ENCODE measurements around the gene TNPO2.
"Not testable (repeated sequence)": the region's sequence is repeated elsewhere in the genome, so short reads cannot be mapped to it uniquely, and the experiment has no call there.

Gene TNPO2

DNA sequence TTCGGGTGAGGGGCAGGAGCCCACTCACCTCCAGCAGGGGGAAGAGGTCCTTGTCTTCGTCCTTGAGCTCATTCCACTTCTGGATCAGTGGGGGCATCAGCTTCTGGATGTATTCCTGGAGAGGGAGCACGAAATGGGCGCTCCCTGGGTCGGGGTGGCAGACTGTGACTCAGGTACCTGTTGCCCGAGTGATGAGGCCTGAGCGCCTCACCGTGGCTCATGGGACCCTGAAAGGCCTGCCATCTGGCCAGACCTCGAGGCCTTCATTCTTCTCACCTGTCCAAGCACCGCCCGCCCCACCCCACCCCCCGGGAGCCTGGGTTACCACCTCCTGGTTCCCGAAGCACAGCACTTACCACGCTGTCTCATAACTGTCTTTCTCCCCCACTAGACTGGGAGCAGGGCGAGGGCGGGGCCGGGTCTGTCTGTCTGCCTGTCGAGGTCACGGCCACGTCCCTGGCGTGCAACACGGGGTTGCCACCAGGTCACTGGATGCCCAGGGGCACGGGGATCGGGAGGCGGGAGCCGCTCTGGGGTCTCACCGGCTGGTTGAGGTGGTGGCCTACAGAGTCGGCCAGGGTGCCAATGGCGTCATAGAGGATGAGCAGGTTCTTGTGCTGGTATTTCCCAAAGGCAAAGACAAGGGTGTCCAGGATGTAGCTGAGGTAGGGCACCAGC, 17.9 kb downstream of the TNPO2 start:
- DNase-seq (ENCODE audit: low spot score): no peak

DNA sequence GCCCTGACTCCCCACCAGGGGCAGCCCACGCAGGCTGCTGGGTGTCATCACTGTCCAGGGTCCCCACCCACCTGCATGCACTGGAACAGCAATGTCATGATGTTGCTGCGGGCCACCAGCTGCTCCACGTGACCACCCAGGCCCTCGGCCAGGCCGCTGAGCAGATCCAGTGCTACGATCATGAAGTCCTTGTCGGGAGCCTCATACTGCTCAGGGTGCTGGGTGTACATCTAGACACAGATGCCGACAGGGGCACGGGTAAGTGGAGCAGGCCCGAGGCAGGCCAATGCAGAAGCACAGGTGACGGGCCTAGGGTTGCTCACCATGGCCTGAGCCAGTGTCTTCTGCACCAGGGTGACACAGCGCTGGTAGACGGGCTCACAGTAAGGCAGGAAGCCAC, 18.6 kb downstream of the TNPO2 start:
- DNase-seq (ENCODE audit: low spot score): no peak

DNA sequence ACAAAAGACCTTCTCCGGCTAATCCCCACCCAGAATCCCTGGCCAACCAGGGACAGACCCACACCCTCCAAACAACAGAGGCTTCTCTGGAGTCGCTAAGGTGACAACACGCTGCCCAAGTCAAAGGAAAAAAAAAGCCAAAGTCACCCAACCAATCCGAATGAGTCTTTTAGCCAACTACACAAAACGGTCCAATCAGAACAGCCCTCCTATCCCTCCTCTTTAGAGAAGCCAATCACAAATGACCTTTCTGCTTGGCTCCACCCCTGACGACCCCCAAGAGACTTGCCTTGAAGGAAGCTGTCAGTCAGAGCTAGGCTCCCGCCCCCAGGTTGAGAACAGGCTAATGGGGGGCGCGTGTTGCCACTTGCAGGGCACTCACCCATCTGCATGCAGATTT, 20.7 kb downstream of the TNPO2 start:
- no peak for DNase-seq (ENCODE audit: low spot score)

DNA sequence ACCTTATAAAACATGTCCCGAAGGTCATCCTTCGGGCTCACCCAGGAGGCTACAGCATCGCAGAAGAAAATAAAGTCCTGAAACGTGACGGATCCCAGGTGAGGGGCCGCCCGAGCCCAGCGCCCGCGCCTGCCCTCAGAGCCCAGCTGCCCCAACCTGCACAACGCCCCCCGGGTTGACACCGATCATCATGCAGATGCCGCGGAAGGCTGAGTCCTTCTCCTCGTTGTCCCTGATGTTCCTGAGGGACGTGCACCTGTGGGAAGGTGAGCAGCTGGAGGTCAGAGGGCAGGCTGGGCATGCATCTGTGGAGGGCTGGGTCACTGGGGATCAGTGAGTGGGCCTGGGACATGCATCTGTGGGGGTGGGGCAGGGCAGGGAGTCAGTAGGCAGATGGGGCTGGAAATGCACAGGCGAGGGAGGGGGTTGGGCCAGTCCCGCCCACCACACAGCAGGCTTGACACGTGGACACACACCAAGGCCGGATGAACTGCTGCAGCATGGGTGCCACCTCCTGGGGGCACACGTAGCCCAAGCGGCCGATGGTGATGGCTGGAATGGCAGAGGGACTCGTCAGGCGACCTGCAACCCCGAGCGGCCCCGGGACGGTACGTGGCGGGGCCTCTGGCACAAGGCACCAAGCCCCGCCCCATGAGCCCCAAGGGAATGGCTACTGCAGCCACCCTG, 22.0 kb downstream of the TNPO2 start:
- DNase-seq (ENCODE audit: low spot score): no peak

DNA sequence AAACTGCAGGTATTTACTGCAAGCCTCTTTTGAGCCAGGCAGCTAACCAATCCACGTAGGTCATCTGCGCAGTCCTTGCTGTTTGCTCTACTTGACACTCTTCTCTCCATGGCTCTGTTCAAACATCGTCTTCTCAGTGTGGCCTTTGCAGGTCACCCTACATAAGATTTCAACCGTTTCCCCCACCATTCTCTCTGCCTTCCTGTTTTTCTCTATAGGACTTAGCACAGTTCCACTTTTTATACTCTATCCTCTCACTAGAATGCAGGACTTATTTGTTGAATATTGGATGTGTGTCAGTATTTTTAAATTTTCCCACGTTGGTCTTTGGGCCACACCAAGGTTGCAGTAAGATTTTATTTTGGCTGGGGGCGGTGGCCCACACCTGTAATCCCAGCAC, 25.6 kb downstream of the TNPO2 start:
- DNase-seq (ENCODE audit: low spot score): no peak

DNA sequence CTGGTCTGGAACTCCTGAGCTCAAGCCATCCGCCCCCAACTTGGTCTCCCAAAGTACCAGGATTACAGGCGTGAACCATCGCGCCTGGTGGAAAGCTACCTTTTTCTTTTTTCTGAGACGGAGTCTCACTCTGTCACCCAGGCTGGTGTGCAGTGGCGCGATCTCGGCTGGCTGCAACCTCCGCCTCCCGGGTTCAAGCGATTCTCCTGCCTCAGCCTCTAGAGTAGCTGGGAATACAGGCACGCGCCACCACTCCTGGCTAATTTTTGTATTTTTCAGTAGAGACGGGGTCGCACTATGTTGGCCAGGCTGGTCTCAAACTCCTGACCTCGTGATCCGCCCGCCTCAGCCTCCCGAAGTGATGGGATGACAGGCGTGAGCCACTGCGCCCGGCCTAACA, 26.3 kb downstream of the TNPO2 start:
- DNase-seq (ENCODE audit: low spot score): not testable (repeated sequence)

DNA sequence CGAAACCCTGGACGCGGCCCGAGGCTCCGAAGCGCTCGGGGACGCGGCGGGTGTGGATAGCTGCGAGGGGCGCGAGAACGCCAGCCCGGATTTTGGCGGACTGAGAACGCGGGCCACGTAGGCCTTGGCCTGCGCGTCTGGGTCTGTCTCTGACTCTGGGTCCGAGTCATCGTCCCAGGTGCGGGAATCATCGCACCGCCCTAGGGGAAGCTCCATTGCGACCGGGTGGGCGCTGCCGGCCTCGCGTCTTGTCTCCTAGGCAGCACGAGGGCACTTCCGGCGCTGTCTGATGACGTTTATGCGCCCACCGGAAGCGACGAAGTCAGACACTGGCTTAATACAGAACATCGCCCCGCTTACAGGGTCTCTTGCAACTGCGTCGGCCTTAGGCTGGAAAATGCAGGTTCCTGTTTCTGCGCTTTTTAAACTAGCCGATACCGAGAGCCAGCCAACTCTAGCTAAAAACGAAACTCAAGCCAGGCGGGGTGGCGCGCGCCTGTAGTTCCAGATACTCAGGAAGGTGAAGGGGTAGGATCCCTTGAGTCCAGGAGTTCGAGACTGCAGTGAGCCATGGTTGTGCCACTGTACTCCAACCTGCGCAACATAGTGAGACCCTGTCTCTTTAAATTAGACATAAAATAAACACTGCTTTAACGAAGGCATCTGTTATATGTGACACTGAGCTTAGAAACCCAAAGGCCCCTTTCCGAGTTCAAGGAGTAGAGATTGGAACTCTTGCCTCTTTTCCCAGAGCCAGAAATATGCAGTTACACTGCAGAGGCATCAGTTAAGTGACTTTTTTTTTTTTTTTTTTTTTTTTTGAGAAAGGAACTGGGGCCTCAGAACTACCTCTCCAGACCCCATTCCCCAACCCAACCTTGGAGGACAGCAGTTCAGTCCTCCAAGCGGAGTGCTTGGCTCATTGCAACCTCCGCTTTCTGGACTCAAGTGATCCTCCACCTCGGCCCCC, 27.1 kb downstream of the TNPO2 start, which contains the start of gene FBXW9:
Gene FBXW9, minus strand, starts transcription at position 266 of the 970 bp plus-strand sequence. Its CDS starts 50 bp downstream, at position 216.
- peak; percentile 96 for DNase-seq (ENCODE audit: low spot score)

DNA sequence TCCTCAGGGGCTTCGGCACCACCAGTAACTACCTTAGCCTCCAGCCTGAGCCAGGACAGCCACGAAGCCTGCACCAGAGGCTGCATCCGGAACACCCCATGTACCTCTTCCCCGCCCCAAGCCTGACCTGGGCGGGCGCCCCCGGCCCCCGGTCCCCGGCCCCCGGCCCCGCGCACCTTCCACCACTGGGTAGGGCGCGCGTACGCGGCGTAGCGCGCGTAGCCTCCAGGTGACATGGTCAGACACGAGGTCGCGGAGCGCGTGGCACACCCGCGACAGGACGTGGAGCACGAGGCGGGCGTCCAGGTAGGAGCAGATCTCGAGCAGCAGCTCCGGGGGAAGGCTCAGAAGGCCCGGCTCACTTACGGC, 27.8 kb downstream of the TNPO2 start:
- no peak for DNase-seq (ENCODE audit: low spot score)

DNA sequence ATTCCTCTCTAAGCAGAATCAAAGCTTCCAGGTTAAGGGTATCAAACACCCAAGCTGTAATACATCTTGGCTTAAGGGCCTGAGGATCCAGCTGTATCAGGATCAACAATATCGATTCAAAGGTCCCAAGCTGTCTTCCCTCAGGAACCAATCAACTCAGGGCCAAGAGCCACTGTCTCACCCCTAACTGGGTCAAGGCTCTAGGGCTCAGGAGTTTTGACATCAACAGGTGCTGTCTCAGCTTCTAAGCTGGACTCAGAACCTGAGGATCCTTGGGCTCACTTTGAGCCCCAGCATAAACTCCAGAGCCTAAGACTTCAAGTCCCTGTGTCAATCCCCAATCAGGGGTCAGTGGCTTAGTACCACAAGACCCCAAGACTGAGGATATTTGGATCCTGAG, 28.2 kb downstream of the TNPO2 start:
- DNase-seq (ENCODE audit: low spot score): no peak

DNA sequence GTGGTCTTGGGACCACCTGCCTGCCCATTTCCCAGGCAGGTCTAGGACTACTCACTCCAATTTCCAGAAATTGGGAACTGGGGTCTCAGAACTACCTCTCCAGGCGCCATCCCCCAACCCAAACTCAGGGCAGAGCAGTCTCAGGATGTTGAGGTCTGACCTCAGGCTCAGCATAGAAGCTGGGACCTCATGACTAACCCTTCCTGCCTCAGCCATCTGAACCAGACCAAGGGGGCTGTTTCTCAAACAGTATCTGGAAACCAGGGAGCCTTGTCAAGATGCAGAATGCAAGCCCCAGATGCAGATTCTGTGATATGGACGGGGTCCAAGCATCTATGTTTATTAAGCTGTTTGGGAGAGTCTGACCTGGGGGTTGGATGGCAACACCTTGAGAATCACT, 28.6 kb downstream of the TNPO2 start:
- DNase-seq (ENCODE audit: low spot score): no peak

DNA sequence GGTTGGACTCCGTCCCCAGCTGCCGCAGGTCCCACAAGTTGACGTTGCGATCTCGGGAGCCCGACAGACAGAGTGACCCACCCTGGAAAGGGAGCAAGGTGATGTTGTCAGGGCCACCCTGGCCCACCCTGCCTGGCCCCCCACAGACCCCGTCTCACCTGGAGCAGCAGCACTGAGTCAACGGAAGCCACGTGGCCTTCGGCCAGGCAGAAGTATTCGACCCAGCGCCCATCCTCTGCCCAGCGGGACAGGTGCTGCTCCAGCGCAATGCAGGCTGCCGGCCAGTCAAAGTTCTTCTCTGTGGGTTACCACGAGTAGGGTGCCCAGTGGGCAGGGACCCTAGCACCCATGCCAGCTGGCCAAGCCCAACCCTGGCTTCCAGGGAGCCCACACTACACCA, 29.1 kb downstream of the TNPO2 start:
- DNase-seq (ENCODE audit: low spot score): no peak

DNA sequence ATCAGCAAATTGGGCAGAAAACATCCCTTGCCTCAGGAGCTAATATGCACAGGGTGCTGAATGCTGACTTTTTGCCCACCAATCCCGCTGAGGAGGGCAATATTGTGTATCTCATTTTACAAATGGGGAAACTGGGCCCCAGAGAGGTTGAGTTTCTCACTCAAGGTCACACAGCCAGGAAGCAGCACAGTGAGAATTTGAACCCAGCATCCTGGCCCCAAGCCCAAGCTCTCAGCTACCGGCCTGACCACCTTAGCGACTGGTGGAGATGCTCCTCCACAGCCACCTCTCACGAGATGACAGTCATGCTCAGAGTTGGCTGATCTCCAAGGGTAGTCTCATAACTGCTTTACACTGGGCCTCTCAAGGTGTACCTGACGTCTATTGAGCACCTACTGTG, 30.8 kb downstream of the TNPO2 start:
- no peak for DNase-seq (ENCODE audit: low spot score)

DNA sequence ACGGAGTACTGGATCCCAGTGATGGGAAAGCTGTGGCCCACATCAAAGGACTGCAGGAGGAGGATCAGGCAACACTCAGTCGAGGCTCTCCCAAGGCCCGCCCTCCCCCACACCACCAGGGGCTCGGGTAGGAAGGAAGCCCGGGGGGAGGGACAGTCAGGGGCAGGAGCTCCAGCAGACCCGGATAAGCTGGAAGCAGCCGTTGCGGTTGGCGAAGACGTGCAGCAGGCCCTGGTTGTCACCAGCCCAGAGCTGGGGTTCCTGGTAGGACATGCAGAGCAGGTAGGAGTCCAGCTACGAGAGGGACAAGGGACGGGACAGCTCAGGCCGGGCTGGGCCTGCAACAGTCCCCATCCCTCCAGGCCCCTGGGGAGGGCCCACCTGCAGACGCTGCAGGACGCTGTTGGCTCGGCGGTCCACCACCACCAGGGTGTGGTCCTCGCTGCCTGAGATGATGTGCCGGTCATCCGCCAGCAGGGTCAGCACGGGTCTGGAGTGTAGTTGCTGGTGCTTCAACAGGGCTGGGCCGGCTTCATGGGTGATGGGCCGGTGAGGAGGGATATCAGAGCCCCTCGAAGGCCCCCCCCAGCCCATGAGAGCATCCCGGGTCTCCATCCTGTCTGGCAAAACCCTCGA, 34.0 kb downstream of the TNPO2 start:
- DNase-seq (ENCODE audit: low spot score): no peak

DNA sequence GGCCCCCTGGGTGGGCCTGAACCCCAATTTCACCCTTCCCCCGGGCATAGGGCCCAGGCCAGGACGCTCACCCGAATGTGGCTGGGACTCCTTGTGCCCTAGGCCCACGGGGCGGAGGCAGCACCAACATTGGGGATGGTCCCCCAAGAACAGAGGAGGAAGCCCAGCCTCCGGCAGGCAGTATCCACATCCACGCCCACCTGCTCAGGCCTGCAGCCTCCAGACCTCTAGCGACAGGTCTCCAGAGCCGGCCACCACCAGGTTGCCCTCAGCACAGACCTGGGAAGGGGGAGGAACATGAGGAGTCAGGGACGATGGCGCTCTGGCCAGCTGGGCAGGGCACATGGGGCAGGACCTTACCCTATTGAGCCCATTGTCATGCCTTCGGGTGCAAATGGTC, 34.7 kb downstream of the TNPO2 start:
- DNase-seq (ENCODE audit: low spot score): no peak

DNA sequence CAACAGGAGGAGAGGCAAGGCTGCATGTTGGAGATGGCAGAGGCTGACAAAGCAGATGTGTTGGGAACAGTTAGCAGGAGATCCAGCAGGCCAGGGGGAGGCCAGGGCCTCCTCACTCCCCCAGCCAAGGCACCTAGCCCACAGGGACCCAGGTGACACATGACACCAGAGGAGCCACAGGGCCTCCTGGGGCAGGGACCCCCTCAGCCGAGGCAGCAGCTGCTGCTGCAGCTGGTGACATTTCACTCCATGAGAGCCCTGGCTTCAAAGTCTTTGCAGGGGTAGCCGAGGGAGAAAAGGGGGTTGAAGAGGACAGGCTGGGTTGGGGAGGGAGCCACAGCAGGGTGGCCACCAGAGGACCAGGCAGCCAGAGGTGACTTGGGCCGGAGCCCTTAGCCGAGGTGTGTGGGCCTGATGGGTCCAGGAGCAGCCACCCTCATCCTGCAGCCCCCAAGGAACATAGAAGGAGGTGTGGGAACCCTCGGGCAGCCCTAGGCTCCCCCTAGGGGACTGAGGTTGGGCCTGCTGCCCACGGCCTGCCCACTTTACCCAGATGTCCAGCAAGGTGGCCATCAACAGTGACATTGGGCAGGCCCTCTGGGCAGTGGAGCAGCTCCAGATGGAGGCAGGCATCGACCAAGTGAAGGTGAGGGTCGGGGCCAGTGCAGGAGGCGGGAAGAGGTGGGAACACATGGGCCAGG, 36.1 kb downstream of the TNPO2 start, which contains the start of gene GNG14:
Gene GNG14, plus strand, starts transcription at position 503 of the 701 bp plus-strand sequence. Its CDS starts 51 bp downstream, at position 554.
- DNase-seq (ENCODE audit: low spot score): no peak

DNA sequence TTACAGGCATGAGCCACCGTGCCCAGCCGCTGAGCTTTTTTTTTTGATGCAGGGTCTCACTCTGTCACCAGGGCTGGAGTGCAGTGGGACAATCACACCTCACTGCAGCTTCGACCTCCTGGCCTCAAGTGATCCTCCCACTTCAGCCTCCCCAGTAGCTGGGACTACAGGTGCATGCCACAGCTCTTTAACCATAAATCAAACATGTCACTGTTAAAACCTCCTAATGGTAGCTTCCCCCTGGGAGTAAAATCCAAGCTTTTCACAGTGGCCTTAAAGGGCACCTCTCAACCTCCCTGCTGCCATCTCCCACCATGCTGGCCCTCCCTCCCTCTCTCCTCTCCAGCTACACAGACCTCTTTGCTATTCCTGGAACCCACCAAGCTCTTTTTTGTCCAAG, 37.9 kb downstream of the TNPO2 start:
- DNase-seq (ENCODE audit: low spot score): no peak

DNA sequence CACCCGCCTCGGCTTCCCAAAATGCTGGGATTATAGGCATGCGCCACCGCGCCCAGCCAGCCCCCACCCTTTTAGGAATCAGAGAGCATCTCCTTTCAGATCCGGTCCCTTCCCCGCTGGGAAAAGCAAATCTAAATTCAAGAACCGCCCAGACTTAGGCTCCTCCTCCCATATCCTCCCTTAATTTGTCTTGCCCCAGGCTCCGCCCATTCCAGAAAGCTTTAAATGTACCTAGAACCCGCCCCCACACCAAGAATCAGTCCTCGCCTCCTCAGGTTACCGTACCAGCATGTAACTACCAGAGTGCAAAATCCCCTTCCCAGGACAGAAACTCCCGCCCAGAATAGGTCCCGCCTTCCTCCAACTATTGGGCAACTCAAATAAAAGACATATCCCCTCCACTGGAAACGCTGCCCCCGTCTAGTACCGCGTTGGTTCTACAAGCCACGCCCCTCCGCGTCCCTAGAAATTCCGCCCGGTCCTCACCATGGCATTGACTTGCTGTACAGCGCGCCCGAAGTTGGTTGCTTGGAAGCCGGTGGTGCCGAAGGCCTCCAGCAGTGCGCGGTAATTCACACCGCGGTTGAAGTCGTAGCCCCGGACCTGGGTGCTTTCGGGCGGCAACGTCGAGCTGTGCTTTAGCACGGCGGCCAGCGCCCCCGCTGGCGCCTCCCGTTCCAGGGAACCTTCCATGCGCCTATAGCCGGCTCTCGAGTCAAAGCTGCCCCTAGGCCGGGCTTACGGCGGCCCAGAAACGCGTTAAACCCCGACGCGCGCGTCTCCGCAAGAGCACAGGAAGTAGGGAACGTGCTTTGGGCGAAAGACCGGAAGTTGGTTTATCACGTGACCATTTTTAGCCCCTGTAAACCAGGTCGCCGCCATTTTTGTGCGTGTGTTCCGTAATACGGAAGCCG, 42.4 kb downstream of the TNPO2 start, which contains the start of gene DHPS:
Gene DHPS, minus strand, starts transcription at position 807 of the 914 bp plus-strand sequence. Its CDS starts 114 bp downstream, at position 693.
- peak; percentile 89 for DNase-seq (ENCODE audit: low spot score)

DNA sequence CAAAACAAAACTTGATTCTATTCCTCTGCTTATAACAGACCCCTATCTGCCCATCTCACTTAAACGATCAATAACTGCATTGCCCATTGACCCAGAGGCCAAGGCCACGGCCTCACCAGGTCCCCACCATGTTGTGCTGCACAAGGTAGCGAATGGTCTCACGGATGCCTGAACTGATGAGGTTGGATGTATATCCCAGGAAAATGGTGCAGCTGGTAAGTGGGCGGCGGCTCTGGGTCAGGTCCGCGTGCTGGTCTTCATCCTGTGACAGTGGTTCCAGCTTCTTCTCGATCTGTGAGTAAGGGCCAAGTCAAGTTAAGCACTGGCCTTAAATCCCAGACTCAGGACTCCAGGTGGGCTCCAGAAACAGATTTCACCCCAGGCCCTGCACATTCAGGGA, 43.7 kb downstream of the TNPO2 start:
- no peak for DNase-seq (ENCODE audit: low spot score)

DNA sequence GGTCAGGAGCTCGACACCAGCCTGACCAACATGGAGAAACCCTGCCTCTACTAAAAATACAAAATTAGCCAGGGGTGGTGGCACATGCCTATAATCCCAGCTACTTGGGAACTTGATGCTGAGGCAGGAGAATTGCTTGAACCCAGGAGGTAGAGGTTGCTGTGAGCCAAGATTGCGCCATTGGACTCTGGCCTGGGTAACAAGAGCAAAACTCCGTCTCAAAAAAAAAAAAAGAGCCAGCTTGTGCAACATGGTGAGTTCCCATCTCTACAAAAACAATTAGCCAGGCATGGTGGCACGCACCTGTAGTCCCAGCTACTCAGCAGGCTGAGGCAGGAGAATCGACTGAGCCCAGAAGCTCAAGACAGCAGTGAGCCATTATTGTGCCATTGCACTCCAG, 45.7 kb downstream of the TNPO2 start:
- not testable (repeated sequence) for DNase-seq (ENCODE audit: low spot score)

DNA sequence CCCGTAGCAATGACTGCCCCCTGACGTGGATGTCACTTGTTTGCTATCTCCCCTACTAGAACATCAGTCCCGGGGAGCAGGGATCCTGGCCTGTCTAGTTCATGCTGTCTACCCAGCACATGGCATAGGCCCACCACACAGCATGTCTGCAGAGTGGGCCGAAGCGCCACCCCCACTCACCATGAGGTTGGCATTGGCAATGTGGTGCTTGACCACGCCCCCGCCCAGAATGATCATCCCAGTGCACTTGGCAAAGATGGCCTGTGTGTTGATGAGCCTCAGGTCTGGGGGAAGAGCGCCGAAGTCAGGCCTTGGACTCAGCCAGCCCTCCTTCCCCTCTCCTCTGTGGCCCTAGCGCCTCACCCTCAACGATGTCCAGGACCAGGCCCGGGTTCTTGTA, 46.8 kb downstream of the TNPO2 start:
- no peak for DNase-seq (ENCODE audit: low spot score)

Measured in left forelimb (tissue), 1 donor.